Erythroblast (primary cell): ENCODE measurements around the gene COL19A1.
"Not testable (repeated sequence)": the region's sequence is repeated elsewhere in the genome, so short reads cannot be mapped to it uniquely, and the experiment has no call there.

Experiments
- DNase-seq, 2 experiments: peaks; one replicate each; lab custom pipeline; 2025; lab: John Stamatoyannopoulos, UW
- GATA1 ChIP-seq: IDR thresholded peaks from 2 replicates; pipeline ENCODE4 v1.6.1; 2011; ENCODE audit warnings: low read depth, mild to moderate bottlenecking, control low read depth, low read length, moderate library complexity
- POLR2A ChIP-seq: IDR thresholded peaks from 2 replicates; pipeline ENCODE4 v1.6.1; 2011; ENCODE audit warnings: mild to moderate bottlenecking, low read length

COL19A1 gene

GRCh38 chr6:69866351-69866769, at the start of gene COL19A1:
COL19A1 (plus strand) TSS chr6:69866556; CDS start chr6:69879568, 13,012 bp downstream.
- DNase-seq, result peak; percentile 24 to 30
- TF ChIP-seq GATA1, result no peak
- no peak for TF ChIP-seq POLR2A

- TF ChIP-seq GATA1 (no peak), POLR2A (no peak)
- DNase-seq, result no peak
These were observed 49.8 kb upstream of the COL19A1 start for GRCh38 chr6:69816569-69816968.

- TF ChIP-seq POLR2A, result no peak
- TF ChIP-seq GATA1, result no peak
These were observed 49.0 kb upstream of the COL19A1 start for GRCh38 chr6:69817358-69817757.

GRCh38 chr6:69818223-69818930, 48.0 kb upstream of the COL19A1 start:
- TF ChIP-seq GATA1 (no peak), POLR2A (no peak)
- no peak for DNase-seq

More at GRCh38 chr6:69817358-69817757, 49.0 kb upstream of the COL19A1 start:
- no peak for DNase-seq

- no peak for DNase-seq
- TF ChIP-seq POLR2A (no peak), GATA1 (no peak)
These were observed 47.2 kb upstream of the COL19A1 start for GRCh38 chr6:69819138-69819537.

GRCh38 chr6:69820018-69820417, 46.3 kb upstream of the COL19A1 start:
- TF ChIP-seq POLR2A, result no peak
- TF ChIP-seq GATA1, result no peak
- no peak for DNase-seq

- no peak for DNase-seq
- TF ChIP-seq POLR2A (no peak), GATA1 (no peak)
These were observed 45.9 kb upstream of the COL19A1 start for GRCh38 chr6:69820438-69820837.

GRCh38 chr6:69824355-69824754, 42.0 kb upstream of the COL19A1 start:
- not testable (repeated sequence) for DNase-seq

GRCh38 chr6:69825904-69826303, 40.5 kb upstream of the COL19A1 start:
- DNase-seq, result no peak

GRCh38 chr6:69827276-69827893, 39.0 kb upstream of the COL19A1 start:
- no peak for TF ChIP-seq GATA1
- no peak for TF ChIP-seq POLR2A
- no peak for DNase-seq

More at GRCh38 chr6:69825904-69826303, 40.5 kb upstream of the COL19A1 start:
- TF ChIP-seq GATA1 (no peak), POLR2A (no peak)

- DNase-seq, result no peak
These were observed 33.8 kb upstream of the COL19A1 start for GRCh38 chr6:69832558-69832957.

GRCh38 chr6:69835414-69836179, 30.8 kb upstream of the COL19A1 start:
- no peak for TF ChIP-seq POLR2A
- peak; percentile 52 to 58 for DNase-seq

More at GRCh38 chr6:69832558-69832957, 33.8 kb upstream of the COL19A1 start:
- TF ChIP-seq POLR2A (no peak), GATA1 (no peak)

GRCh38 chr6:69841862-69842261, 24.5 kb upstream of the COL19A1 start:
- TF ChIP-seq GATA1, result no peak
- TF ChIP-seq POLR2A, result no peak
- no peak for DNase-seq

GRCh38 chr6:69843189-69843588, 23.2 kb upstream of the COL19A1 start:
- TF ChIP-seq POLR2A, result no peak
- TF ChIP-seq GATA1, result no peak

GRCh38 chr6:69846312-69846711, 20.0 kb upstream of the COL19A1 start:
- TF ChIP-seq GATA1, result no peak
- DNase-seq, result no peak

More at GRCh38 chr6:69843189-69843588, 23.2 kb upstream of the COL19A1 start:
- DNase-seq, result no peak
